Progenitor cell of endocrine pancreas (in vitro differentiated cells): ENCODE measurements around the gene RALGAPA2. TPM values are rescaled to one million over a fixed set of nuclear protein-coding genes. Genes with fewer than 3 reads are reported as not detected.
"Not testable (repeated sequence)": the region's sequence is repeated elsewhere in the genome, so short reads cannot be mapped to it uniquely, and the experiment has no call there.

Experiments used
- DNase-seq: peaks from one replicate; pipeline ENCODE4 v3.0.0; 2021; ENCODE audit warnings: low spot score; ENCODE audit not compliant: unreplicated experiment
- H3K27ac Mint-ChIP-seq: 2 replicates; pipeline ENCODE4 v1.8.0; 2021; ENCODE audit warnings: mild to moderate bottlenecking, moderate library complexity, mixed read lengths
- H3K27me3 Mint-ChIP-seq: 2 replicates; pipeline ENCODE4 v1.8.0; 2021; ENCODE audit warnings: mixed read lengths
- H3K36me3 Mint-ChIP-seq: 2 replicates; pipeline ENCODE4 v1.8.0; 2022; ENCODE audit warnings: mixed read lengths; ENCODE audit not compliant: insufficient read depth
- H3K4me1 Mint-ChIP-seq: 2 replicates; pipeline ENCODE4 v1.8.0; 2021; ENCODE audit warnings: low read depth, mixed read lengths
- H3K4me3 Mint-ChIP-seq: 2 replicates; pipeline ENCODE4 v1.8.0; 2021; ENCODE audit warnings: low read depth, mild to moderate bottlenecking, moderate library complexity, mixed read lengths
- H3K9me3 Mint-ChIP-seq: 2 replicates; pipeline ENCODE4 v1.8.0; 2021; ENCODE audit warnings: low read depth, mixed read lengths
- CTCF ChIP-seq: fragments of 200-600 bp; sonication (generic); IDR thresholded peaks from one replicate; pipeline ENCODE4 v1.5.0; 2021; ENCODE audit warnings: antibody characterized with exemption, mild to moderate bottlenecking; ENCODE audit not compliant: unreplicated experiment
- total RNA-seq: library from RNA; stranded (reverse); gene quantifications from 2 replicates; pipeline ENCODE4 v1.2.1, GENCODE V29; 2021

Gene RALGAPA2
- total RNA-seq, 1 donor from 2014 or later: 109 TPM

GRCh38 chr20:20546402-20546801 is 166.0 kb downstream of the RALGAPA2 start:
- peaks cover 29% of the 10 kb centered on the region for H3K36me3 Mint-ChIP-seq
- H3K9me3 Mint-ChIP-seq: peaks cover 4% of the 10 kb centered on the region
- no peak overlapping the region for H3K27ac Mint-ChIP-seq
- H3K4me3 Mint-ChIP-seq: no peak overlapping the region
- no peaks in the 10 kb centered on the region for H3K27me3 Mint-ChIP-seq
- H3K4me1 Mint-ChIP-seq: peaks cover 50% of the 10 kb centered on the region
- no peak for DNase-seq
- TF ChIP-seq CTCF: no peak

DNA sequence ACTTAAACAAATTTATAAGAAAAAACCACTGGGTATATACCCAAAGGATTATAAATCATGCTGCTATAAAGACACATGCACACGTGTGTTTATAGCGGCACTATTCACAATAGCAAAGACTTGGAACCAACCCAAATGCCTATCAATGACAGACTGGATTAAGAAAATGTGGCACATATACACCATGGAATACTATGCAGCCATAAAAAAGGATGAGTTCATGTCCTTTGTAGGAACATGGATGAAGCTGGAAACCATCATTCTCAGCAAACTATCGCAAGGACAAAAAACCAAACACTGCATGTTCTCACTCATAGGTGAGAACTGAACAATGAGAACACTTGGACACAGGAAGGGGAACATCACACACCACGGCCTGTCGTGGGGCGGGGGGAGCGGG is 169.1 kb downstream of the RALGAPA2 start:
- not testable (repeated sequence) for DNase-seq, H3K4me3 Mint-ChIP-seq, H3K9me3 Mint-ChIP-seq, H3K27ac Mint-ChIP-seq, H3K27me3 Mint-ChIP-seq
- peaks cover 23% of the 10 kb centered on the region for H3K4me1 Mint-ChIP-seq
- peaks cover 35% of the 10 kb centered on the region for H3K36me3 Mint-ChIP-seq

DNA sequence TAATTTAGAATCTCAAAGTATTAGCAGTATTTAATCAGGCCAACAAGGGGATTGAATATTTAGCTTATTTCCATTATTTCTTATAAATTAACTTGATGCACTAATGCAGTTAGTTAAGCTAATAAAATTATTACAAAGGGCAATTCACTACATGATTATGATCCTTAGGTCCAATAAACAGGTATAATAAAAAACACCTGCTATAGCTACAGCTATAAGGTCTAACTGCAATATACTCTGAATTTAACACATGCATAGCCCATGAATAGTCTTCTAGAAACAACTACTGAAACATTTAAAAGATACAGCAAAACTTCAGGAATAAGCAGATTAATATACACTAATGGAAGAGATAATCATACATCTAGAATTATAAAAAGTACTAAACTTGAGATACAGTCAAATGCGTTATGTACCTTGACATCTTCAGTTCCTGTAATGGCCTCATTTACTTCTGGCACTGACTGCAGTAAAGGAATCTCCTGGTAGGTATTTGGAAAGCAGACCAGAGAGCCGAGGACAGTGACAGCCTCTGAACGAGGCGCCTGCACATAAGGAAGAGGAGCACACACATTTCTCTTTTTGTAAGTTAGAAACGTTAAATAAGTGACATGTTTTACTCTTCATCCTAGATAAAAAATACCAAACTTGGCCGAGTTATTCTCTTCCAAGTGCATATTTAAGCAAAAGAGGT is 176.1 kb downstream of the RALGAPA2 start:
- no peak overlapping the region for H3K27ac Mint-ChIP-seq
- TF ChIP-seq CTCF: no peak
- H3K4me1 Mint-ChIP-seq: no peaks in the 10 kb centered on the region
- H3K36me3 Mint-ChIP-seq: peaks cover 15% of the 10 kb centered on the region
- DNase-seq: no peak
- no peaks in the 10 kb centered on the region for H3K9me3 Mint-ChIP-seq
- no peak overlapping the region for H3K4me3 Mint-ChIP-seq
- H3K27me3 Mint-ChIP-seq: no peaks in the 10 kb centered on the region

DNA sequence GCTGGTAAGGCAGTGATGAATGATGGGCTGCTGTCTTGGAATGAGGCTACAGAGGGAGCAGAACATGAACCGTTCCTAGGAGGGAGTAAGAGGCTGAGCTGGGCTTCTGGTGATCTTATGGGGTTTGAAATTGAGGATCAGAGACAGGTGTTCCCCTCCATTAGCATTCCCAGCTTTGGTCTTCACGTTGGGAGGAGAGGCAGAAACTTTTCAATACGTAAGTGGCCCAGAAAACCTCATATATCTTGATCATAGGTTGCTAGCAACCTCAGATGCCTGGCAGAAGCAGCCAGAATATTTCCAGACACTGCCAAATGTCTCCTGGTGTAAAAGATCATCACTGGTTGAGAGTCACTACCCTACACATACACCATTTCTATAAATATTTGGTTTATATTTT is 177.4 kb downstream of the RALGAPA2 start:
- DNase-seq: no peak
- Mint-ChIP-seq H3K27ac (no peak overlapping the region), H3K27me3 (no peaks in the 10 kb centered on the region), H3K9me3 (no peaks in the 10 kb centered on the region), H3K36me3 (peaks cover 14% of the 10 kb centered on the region), H3K4me1 (no peaks in the 10 kb centered on the region), H3K4me3 (no peak overlapping the region)
- no peak for TF ChIP-seq CTCF

GRCh38 chr20:20531283-20531682 is 181.2 kb downstream of the RALGAPA2 start:
- Mint-ChIP-seq H3K36me3 (peaks cover 21% of the 10 kb centered on the region), H3K4me3 (no peak overlapping the region), H3K9me3 (no peaks in the 10 kb centered on the region), H3K27ac (no peak overlapping the region), H3K4me1 (no peaks in the 10 kb centered on the region), H3K27me3 (no peaks in the 10 kb centered on the region)
- DNase-seq: no peak
- TF ChIP-seq CTCF: no peak
